ENCODE results near the gene DYNLRB2. TPM values are rescaled to one million over a fixed set of nuclear protein-coding genes. Genes with fewer than 3 reads are reported as not detected.
A peak's percentile ranks its signal among the peaks of the same experiment; 100 is the strongest.

The DYNLRB2 gene
- total RNA-seq, result under 1 TPM in 1 of 2 experiments, not detected in 1; 0.76 TPM

DNA sequence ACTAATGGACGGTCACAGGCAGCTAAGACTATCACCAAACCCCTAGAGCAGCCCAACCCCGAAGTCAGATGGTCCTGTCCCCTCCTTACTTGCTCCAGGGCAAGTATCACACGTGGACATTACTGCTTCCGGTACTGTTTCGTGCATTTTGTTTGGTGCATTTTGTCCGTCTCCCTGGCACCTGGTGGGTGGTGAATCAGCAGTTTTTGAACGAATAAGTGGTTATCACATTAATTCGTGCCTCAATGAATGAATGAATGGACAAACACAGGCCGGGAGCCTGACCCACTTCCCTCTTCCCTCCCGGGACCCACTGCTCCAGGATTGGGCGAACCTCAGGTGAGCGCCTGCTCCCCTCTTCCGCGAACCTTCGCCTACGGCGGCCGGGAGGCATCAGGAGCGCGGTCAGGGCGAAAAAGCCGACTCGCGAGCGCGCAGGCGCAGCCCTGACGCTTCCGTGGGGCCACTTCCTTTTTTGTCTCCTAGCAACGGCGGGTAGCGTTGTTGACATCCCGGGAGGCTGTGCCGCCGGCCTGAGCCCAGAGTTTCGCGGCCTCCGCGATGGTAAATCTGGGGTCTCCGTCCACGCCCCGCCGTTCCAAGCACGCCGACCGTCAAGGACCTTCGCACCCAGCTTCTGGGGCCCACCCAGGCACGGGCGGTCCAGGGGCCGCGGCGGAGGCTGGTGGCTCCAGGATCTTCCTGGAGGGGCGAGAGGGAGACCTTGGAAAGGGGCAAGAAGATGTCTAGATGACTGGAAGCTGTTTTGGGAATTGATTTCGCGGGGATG is at the start of gene DYNLRB2:
Gene DYNLRB2 (plus strand): TSS at position 478 of the 790 bp plus-strand sequence. CDS start 84 bp downstream, at position 562.
- Mint-ChIP-seq H3K36me3 (peaks cover 12% of the 10 kb centered on the region), H3K4me1 (peaks cover 34% of the 10 kb centered on the region), H3K9me3 (ENCODE audit: low read depth) (no peaks in the 10 kb centered on the region), H3K27ac (peak within 1 kb of the TSS; percentile 98), H3K27me3 (no peaks in the 10 kb centered on the region), H3K4me3 (peak within 1 kb of the TSS; percentile 97)
- CTCF ChIA-PET, result interaction anchor here (1.3 to 6.2 kb wide), 2 partner anchors 14 to 43 kb away, joined by 3 to 42 read pairs; no protein-coding TSS in a partner anchor
- DNase-seq, result peak; percentile 97
- ATAC-seq, result peak; percentile 96

- Mint-ChIP-seq H3K4me3 (no peak overlapping the region), H3K27me3 (peaks cover 14% of the 10 kb centered on the region), H3K27ac (no peak overlapping the region), H3K36me3 (no peaks in the 10 kb centered on the region), H3K9me3 (ENCODE audit: low read depth) (peaks cover 4% of the 10 kb centered on the region), H3K4me1 (no peaks in the 10 kb centered on the region)
- ATAC-seq, result no peak
- CTCF ChIA-PET, result no interaction called here
- no peak for DNase-seq
These were observed 40.5 kb upstream of the DYNLRB2 start for GRCh38 chr16:80500116-80500859.

GRCh38 chr16:80500961-80501525 is 39.8 kb upstream of the DYNLRB2 start:
- DNase-seq (no peak), ATAC-seq (no peak)
- Mint-ChIP-seq H3K27me3 (peaks cover 14% of the 10 kb centered on the region), H3K4me1 (no peaks in the 10 kb centered on the region), H3K4me3 (no peak overlapping the region), H3K9me3 (ENCODE audit: low read depth) (peaks cover 4% of the 10 kb centered on the region), H3K27ac (no peak overlapping the region), H3K36me3 (no peaks in the 10 kb centered on the region)
- CTCF ChIA-PET, result no interaction called here

DNA sequence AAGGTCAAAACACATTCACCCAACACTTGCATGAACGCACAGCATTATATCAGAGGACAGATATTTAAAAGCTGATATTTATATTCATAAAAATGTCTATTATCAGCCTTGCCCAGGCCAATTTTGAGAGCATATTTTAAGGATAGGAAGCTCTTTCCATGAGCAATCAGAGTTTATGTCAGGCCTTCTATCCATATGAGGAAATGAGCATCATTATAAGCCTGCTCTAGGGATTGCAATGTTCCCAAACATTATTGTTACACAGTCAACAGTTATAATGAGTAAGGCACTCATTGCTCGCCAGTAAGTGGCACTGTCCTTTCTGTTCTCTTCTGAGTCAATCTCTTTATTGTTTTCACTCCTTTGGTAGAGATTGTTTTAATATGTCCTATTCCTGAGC is 37.7 kb upstream of the DYNLRB2 start:
- CTCF ChIA-PET, result no interaction called here
- H3K27ac Mint-ChIP-seq, result no peak overlapping the region
- peaks cover 4% of the 10 kb centered on the region for H3K9me3 Mint-ChIP-seq (ENCODE audit: low read depth)
- ATAC-seq, result no peak
- no peak overlapping the region for H3K4me3 Mint-ChIP-seq
- no peaks in the 10 kb centered on the region for H3K36me3 Mint-ChIP-seq
- DNase-seq, result no peak
- no peaks in the 10 kb centered on the region for H3K4me1 Mint-ChIP-seq
- peaks cover 8% of the 10 kb centered on the region for H3K27me3 Mint-ChIP-seq

- Mint-ChIP-seq H3K9me3 (ENCODE audit: low read depth) (peaks cover 4% of the 10 kb centered on the region), H3K27ac (no peak overlapping the region), H3K36me3 (no peaks in the 10 kb centered on the region), H3K4me3 (no peak overlapping the region), H3K4me1 (no peaks in the 10 kb centered on the region), H3K27me3 (peaks cover 21% of the 10 kb centered on the region)
- DNase-seq (no peak), ATAC-seq (no peak)
- CTCF ChIA-PET, result interaction anchor here (0.7 kb wide), 1 partner anchor 162 kb away, joined by 3 read pairs; no protein-coding TSS in a partner anchor
These were observed 33.3 kb upstream of the DYNLRB2 start for GRCh38 chr16:80507538-80507937.

- no peaks in the 10 kb centered on the region for H3K9me3 Mint-ChIP-seq (ENCODE audit: low read depth)
- no peak for ATAC-seq
- CTCF ChIA-PET, result no interaction called here
- no peak overlapping the region for H3K4me3 Mint-ChIP-seq
- H3K27me3 Mint-ChIP-seq, result peaks cover 31% of the 10 kb centered on the region
- no peak for DNase-seq
- H3K4me1 Mint-ChIP-seq, result no peaks in the 10 kb centered on the region
- no peaks in the 10 kb centered on the region for H3K36me3 Mint-ChIP-seq
- no peak overlapping the region for H3K27ac Mint-ChIP-seq
These were observed 30.9 kb upstream of the DYNLRB2 start for GRCh38 chr16:80509872-80510271.

- H3K27ac Mint-ChIP-seq, result no peak overlapping the region
- peaks cover 28% of the 10 kb centered on the region for H3K27me3 Mint-ChIP-seq
- no peaks in the 10 kb centered on the region for H3K4me1 Mint-ChIP-seq
- H3K36me3 Mint-ChIP-seq, result no peaks in the 10 kb centered on the region
- no peak for DNase-seq
- no peaks in the 10 kb centered on the region for H3K9me3 Mint-ChIP-seq (ENCODE audit: low read depth)
- no peak overlapping the region for H3K4me3 Mint-ChIP-seq
- ATAC-seq, result no peak
- CTCF ChIA-PET, result no interaction called here
These were observed 28.8 kb upstream of the DYNLRB2 start for GRCh38 chr16:80511824-80512592.

GRCh38 chr16:80512593-80512853 is 28.3 kb upstream of the DYNLRB2 start:
- CTCF ChIA-PET, result no interaction called here
- H3K4me1 Mint-ChIP-seq, result no peaks in the 10 kb centered on the region
- H3K36me3 Mint-ChIP-seq, result no peaks in the 10 kb centered on the region
- peaks cover 26% of the 10 kb centered on the region for H3K27me3 Mint-ChIP-seq
- H3K4me3 Mint-ChIP-seq, result no peak overlapping the region
- DNase-seq, result no peak
- no peak overlapping the region for H3K27ac Mint-ChIP-seq
- ATAC-seq, result no peak
- no peaks in the 10 kb centered on the region for H3K9me3 Mint-ChIP-seq (ENCODE audit: low read depth)

DNA sequence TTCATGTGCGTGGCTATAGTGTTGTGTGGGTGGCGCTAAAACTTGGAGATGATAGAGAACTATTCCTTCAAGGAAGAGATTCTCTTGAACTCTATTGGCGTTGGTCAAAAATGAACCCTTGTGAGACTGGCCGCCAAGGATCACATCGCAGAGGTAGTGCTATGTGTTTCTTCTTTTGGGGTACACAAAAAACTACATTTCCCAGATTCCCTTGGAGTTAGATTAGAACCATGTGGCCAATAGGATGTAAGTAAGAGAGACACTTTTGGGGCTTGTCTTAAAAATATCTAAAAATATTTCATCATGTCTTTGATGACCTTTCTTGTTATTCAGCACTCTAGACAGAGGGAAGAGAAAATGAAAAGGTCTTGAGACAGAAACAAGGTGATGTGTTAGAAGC is 25.4 kb upstream of the DYNLRB2 start:
- Mint-ChIP-seq H3K27ac (no peak overlapping the region), H3K36me3 (no peaks in the 10 kb centered on the region), H3K4me1 (peaks cover 16% of the 10 kb centered on the region), H3K4me3 (no peak overlapping the region), H3K9me3 (ENCODE audit: low read depth) (no peaks in the 10 kb centered on the region), H3K27me3 (peaks cover 12% of the 10 kb centered on the region)
- CTCF ChIA-PET, result interaction anchor here (1.8 kb wide), 1 partner anchor 10 kb away, joined by 4 read pairs; no protein-coding TSS in a partner anchor
- DNase-seq, result no peak
- ATAC-seq, result no peak

DNA sequence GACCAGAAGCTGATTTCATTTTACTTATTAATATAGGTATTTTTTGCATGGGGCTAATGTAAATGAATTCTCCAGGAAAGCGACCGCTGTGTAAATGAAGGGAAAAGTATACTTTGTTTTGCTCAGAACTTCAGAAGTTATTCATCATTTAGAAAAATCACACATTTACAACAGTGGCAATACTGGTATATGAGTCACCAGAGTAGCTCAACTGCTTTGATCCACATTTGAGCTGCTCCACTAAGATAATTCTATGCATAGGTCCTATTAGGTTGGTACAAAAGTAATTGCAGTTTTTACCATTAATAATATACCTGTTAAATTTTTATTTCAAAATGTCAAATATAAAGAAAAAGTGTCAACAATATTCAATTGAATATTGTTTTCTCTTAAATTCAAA is 22.9 kb upstream of the DYNLRB2 start:
- DNase-seq, result no peak
- Mint-ChIP-seq H3K4me1 (peaks cover 16% of the 10 kb centered on the region), H3K27ac (no peak overlapping the region), H3K36me3 (no peaks in the 10 kb centered on the region), H3K4me3 (no peak overlapping the region), H3K9me3 (ENCODE audit: low read depth) (no peaks in the 10 kb centered on the region), H3K27me3 (peaks cover 20% of the 10 kb centered on the region)
- CTCF ChIA-PET, result interaction anchor here (0.8 to 2.0 kb wide), 2 partner anchors 9 to 51 kb away, joined by 3 to 13 read pairs; no protein-coding TSS in a partner anchor
- no peak for ATAC-seq

DNA sequence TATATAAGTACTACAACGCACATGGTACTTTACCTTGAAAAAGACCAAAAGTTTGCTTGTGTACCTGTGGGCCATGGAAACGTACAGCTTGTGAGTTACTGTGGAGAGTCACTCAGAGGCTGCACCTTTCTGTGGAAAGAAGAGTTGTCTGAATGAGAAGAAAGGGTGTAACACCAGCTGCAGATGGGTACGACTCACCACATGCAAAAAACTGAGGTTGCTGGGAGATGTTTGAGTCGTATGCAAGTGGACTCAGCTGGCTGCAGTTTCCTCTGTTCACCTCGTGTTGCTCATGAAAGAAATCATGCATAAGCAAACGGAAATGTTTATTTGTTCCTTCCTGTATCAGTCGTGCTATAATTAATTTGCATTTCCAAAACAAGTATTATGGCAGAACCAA is 22.4 kb upstream of the DYNLRB2 start:
- Mint-ChIP-seq H3K27me3 (peaks cover 16% of the 10 kb centered on the region), H3K36me3 (no peaks in the 10 kb centered on the region), H3K9me3 (ENCODE audit: low read depth) (no peaks in the 10 kb centered on the region), H3K4me1 (peaks cover 16% of the 10 kb centered on the region), H3K27ac (peak overlapping the region; percentile 56), H3K4me3 (peak overlapping the region; percentile 26)
- DNase-seq (peak; percentile 73), ATAC-seq (peak; percentile 89)
- CTCF ChIA-PET, result interaction anchor here (0.8 to 2.0 kb wide), 2 partner anchors 9 to 52 kb away, joined by 3 to 13 read pairs; no protein-coding TSS in a partner anchor

GRCh38 chr16:80519189-80519588 is 21.6 kb upstream of the DYNLRB2 start:
- Mint-ChIP-seq H3K4me3 (peak overlapping the region; percentile 26), H3K27me3 (peaks cover 12% of the 10 kb centered on the region), H3K9me3 (ENCODE audit: low read depth) (no peaks in the 10 kb centered on the region), H3K27ac (peak overlapping the region; percentile 76), H3K36me3 (no peaks in the 10 kb centered on the region), H3K4me1 (peaks cover 16% of the 10 kb centered on the region)
- DNase-seq, result peak; percentile 53
- ATAC-seq, result no peak
- CTCF ChIA-PET, result no interaction called here

DNA sequence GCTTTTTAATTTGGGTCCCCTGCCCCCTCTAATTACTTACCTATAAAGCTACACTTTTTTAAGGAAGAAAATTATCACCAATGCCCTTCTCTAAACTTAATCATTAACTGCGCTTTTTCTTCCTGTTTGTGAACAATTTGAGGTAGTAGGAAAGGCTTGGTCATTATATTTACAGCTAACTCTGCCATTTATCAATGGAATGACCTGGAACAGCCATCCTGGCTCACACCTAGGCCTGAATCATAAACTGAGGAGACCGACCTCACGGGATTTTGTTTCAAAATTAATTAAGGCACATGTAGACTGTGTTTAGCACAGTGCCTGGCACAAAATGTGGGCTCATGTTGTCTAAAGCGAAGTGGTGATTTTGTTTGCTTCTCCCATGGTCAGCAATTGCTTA is 15.4 kb upstream of the DYNLRB2 start:
- Mint-ChIP-seq H3K27me3 (peaks cover 13% of the 10 kb centered on the region), H3K36me3 (no peaks in the 10 kb centered on the region), H3K4me3 (no peak overlapping the region), H3K4me1 (peaks cover 15% of the 10 kb centered on the region), H3K9me3 (ENCODE audit: low read depth) (no peaks in the 10 kb centered on the region), H3K27ac (no peak overlapping the region)
- CTCF ChIA-PET, result interaction anchor here (0.6 to 4.5 kb wide), 17 partner anchors 11 to 1425 kb away, joined by 3 to 117 read pairs (median 4); partner anchors contain the start of genes ATMIN and DYNLRB2
- ATAC-seq (no peak), DNase-seq (no peak)

All from activated CD8-positive, alpha-beta memory T cell treated with anti-CD3 and anti-CD28 coated beads, Interleukin-2, amount 10 ng/mL, durations not matched to agents 7 days and 5 days (primary cell).